Stromal cell of bone marrow (primary cell): ENCODE results near the gene SYK.

Experiments
- DNase-seq: peaks from one replicate; pipeline ENCODE4 v3.0.0-alpha.2; 2012; ENCODE audit warnings: low read depth

Gene SYK

GRCh38 chr9:90825586-90825985, 24.0 kb downstream of the SYK start:
- no peak for DNase-seq

- no peak for DNase-seq
Measured at GRCh38 chr9:90826326-90827020, 24.9 kb downstream of the SYK start.

- DNase-seq, result no peak
Measured at GRCh38 chr9:90827181-90827871, 25.7 kb downstream of the SYK start.

GRCh38 chr9:90830051-90830450, 28.4 kb downstream of the SYK start:
- DNase-seq, result no peak

GRCh38 chr9:90830977-90831376, 29.4 kb downstream of the SYK start:
- no peak for DNase-seq

- no peak for DNase-seq
Measured at GRCh38 chr9:90832261-90832660, 30.6 kb downstream of the SYK start.

GRCh38 chr9:90834828-90835595, 33.4 kb downstream of the SYK start:
- no peak for DNase-seq

GRCh38 chr9:90836411-90837080, 34.9 kb downstream of the SYK start:
- no peak for DNase-seq

GRCh38 chr9:90838098-90838497, 36.5 kb downstream of the SYK start:
- no peak for DNase-seq

GRCh38 chr9:90838581-90839154, 37.0 kb downstream of the SYK start:
- no peak for DNase-seq

- no peak for DNase-seq
Measured at GRCh38 chr9:90839183-90839728, 37.6 kb downstream of the SYK start.

GRCh38 chr9:90840696-90841095, 39.1 kb downstream of the SYK start:
- DNase-seq, result no peak

GRCh38 chr9:90841213-90841612, 39.6 kb downstream of the SYK start:
- DNase-seq, result no peak

GRCh38 chr9:90841615-90842014, 40.0 kb downstream of the SYK start:
- no peak for DNase-seq

GRCh38 chr9:90842176-90842777, 40.7 kb downstream of the SYK start:
- DNase-seq, result no peak

- no peak for DNase-seq
Measured at GRCh38 chr9:90842996-90843395, 41.4 kb downstream of the SYK start.

- DNase-seq, result no peak
Measured at GRCh38 chr9:90843525-90843924, 41.9 kb downstream of the SYK start.

GRCh38 chr9:90844326-90844725, 42.7 kb downstream of the SYK start:
- no peak for DNase-seq

- DNase-seq, result no peak
Measured at GRCh38 chr9:90846770-90847419, 45.3 kb downstream of the SYK start.

GRCh38 chr9:90847971-90848370, 46.4 kb downstream of the SYK start:
- no peak for DNase-seq

GRCh38 chr9:90848866-90849265, 47.2 kb downstream of the SYK start:
- no peak for DNase-seq
